Adrenal gland (tissue), 12 donors: ENCODE data around the gene PRH2. TPM values are rescaled to one million over a fixed set of nuclear protein-coding genes. Genes with fewer than 3 reads are reported as not detected.

Experiments
- DNase-seq, 7 donors: peaks; one replicate each; pipeline ENCODE4 v3.0.0-alpha.2; 2019 to 2020
- H3K27ac ChIP-seq, 5 donors: fragments of 200-600 bp; sonication (generic) in 4 of 5; 1 replicate in 3 of 5; 2 replicates in 2 of 5; pipeline versions ENCODE4 v1.5.1 to v1.8.0; 2016 to 2020; ENCODE audit warnings: mild to moderate bottlenecking in 1 of 5
- H3K27me3 ChIP-seq: fragments of 200-600 bp; 2 replicates; pipeline ENCODE4 v1.8.0; 2021
- H3K36me3 ChIP-seq, 2 donors: fragments of 200-600 bp; replicated peaks in 1 of 2; 1 replicate in 1 of 2; 2 replicates in 1 of 2; pipeline versions ENCODE4 v1.5.1 to v1.8.0; 2018 to 2022
- H3K4me1 ChIP-seq, 2 donors: fragments of 200-600 bp; replicated peaks in 1 of 2; 1 replicate in 1 of 2; 2 replicates in 1 of 2; pipeline versions ENCODE4 v1.5.1 to v1.8.0; 2018 to 2021
- H3K4me3 ChIP-seq, 4 donors: fragments of 200-600 bp; sonication (generic) in 3 of 4; one replicate each; pipeline ENCODE4 v1.5.1; 2016 to 2018
- H3K9me3 ChIP-seq, 3 donors: fragments of 200-600 bp; sonication (generic) in 1 of 3; replicated peaks in 1 of 3; 1 replicate in 2 of 3; 2 replicates in 1 of 3; pipeline versions ENCODE4 v1.5.1 to v1.8.0; 2016 to 2021
- CTCF ChIP-seq, 6 experiments: fragments of 450-650 bp in 4 of 6; fragments of 200-600 bp in 2 of 6; sonication (generic) in 1 of 6; IDR thresholded peaks; 1 replicate in 5 of 6; 2 replicates in 1 of 6; pipeline versions ENCODE4 v1.5.1 to v1.8.0; 2016 to 2021; ENCODE audit warnings: antibody characterized with exemption in 6 of 6, mild to moderate bottlenecking in 2 of 6, moderate library complexity in 1 of 6
- POLR2A ChIP-seq, 2 donors: fragments of 450-650 bp; IDR thresholded peaks; one replicate each; pipeline ENCODE4 v1.6.1; 2017; ENCODE audit warnings: antibody characterized with exemption in 2 of 2, mild to moderate bottlenecking in 2 of 2, moderate library complexity in 1 of 2
- WGBS, 4 donors: extraction: QIAGEN DNeasy Blood & Tissue Kit in 2 of 4; methylation state at CpG; one replicate each; pipeline versions ENCODE4 v1.1.5 to v1.1.7; 2013 to 2017; 5-methylcytosine and 5-hydroxymethylcytosine counted together
- intact Hi-C, 2 donors: fragments of 100-400 bp; cut with DNase I; formaldehyde crosslinking; loops; one replicate each; pipeline versions ENCODE4 v1.14.1 to v1.15.0; 2022 to 2023
- polyA plus RNA-seq, 3 donors: library from polyadenylated mRNA; stranded (reverse); fragments of 200-250 nt in 2 of 3; fragments of 350-450 nt in 1 of 3; fragmentation: Illumina TruSeq in 1 of 3; extraction: RNeasy Lipid Tissue Mini Kit (QIAGEN cat#74804) in 1 of 3; gene quantifications; one replicate each; pipeline ENCODE4 v1.2.3, GENCODE V29; 2013 to 2014
- total RNA-seq, 9 donors: library from RNA; depleted of rRNA in 4 of 9; stranded (reverse); fragments of >200 nt in 4 of 9; fragments of 120-200 nt in 1 of 9; fragmentation: NEBNext Ultra II Directional in 1 of 9; extraction: Animal tissue kit (Norgen Biotek cat#: 25700) in 1 of 9; gene quantifications; one replicate each; pipeline versions ENCODE4 v1.1.0 to v1.2.4, GENCODE V29; 2013 to 2023
- donor health status: healthy with polysubstance abuse.
- donor health status: Bipolar disorder and iron deficiency.
- donor health status: DM: yes; HTN: yes; CAD: no.
- donor health status: DM: no; HTN: no; CAD: no.
- donor health status: DM: no; HTN: no; CAD: no.
- donor health status: DM: yes; HTN: yes; CAD: no.

PRH2 gene
- total and polyA plus RNA-seq, 12 donors, result 0.22 to 1.6 (median 1.0) TPM; not detected in 9

GRCh38 chr12:10941369-10941768, 12.3 kb downstream of the PRH2 start:
- H3K27me3 ChIP-seq, result no peaks in the 10 kb centered on the region
- no peak for DNase-seq
- TF ChIP-seq CTCF (IDR thresholded peaks at IDR 0.05), result no peak
- no peak for TF ChIP-seq POLR2A (IDR thresholded peaks at IDR 0.05)
- no peaks in the 10 kb centered on the region for H3K9me3 ChIP-seq
- H3K4me3 ChIP-seq, result no peak overlapping the region
- H3K4me1 ChIP-seq, result no peaks in the 10 kb centered on the region
- H3K27ac ChIP-seq, result no peak overlapping the region
- intact Hi-C loops, result no loop called here
- no peaks in the 10 kb centered on the region for H3K36me3 ChIP-seq

GRCh38 chr12:10941916-10942607, 13.0 kb downstream of the PRH2 start:
- 75 to 89% (median 78%) methylated on average over 3 to 4 of the region's 4 CpGs for WGBS, 4 donors
- no peaks in the 10 kb centered on the region for H3K9me3 ChIP-seq
- no peak for DNase-seq
- no peak for TF ChIP-seq POLR2A (IDR thresholded peaks at IDR 0.05)
- no peak for TF ChIP-seq CTCF (IDR thresholded peaks at IDR 0.05)
- intact Hi-C loops, result no loop called here
- no peaks in the 10 kb centered on the region for H3K27me3 ChIP-seq
- no peak overlapping the region for H3K27ac ChIP-seq
- no peaks in the 10 kb centered on the region for H3K4me1 ChIP-seq
- H3K4me3 ChIP-seq, result no peak overlapping the region
- no peaks in the 10 kb centered on the region for H3K36me3 ChIP-seq

GRCh38 chr12:10943167-10943566, 14.1 kb downstream of the PRH2 start:
- Histone ChIP-seq H3K27ac (no peak overlapping the region), H3K4me1 (no peaks in the 10 kb centered on the region), H3K27me3 (no peaks in the 10 kb centered on the region), H3K36me3 (no peaks in the 10 kb centered on the region), H3K4me3 (no peak overlapping the region), H3K9me3 (no peaks in the 10 kb centered on the region)
- 96 to 97% (median 97%) methylated on average over 2 of the region's 2 CpGs for WGBS, 4 donors
- TF ChIP-seq POLR2A (IDR thresholded peaks at IDR 0.05) (no peak), CTCF (IDR thresholded peaks at IDR 0.05) (no peak)
- no peak for DNase-seq
- intact Hi-C loops, result no loop called here

- Histone ChIP-seq H3K4me1 (no peaks in the 10 kb centered on the region), H3K27ac (no peak overlapping the region), H3K36me3 (no peaks in the 10 kb centered on the region), H3K27me3 (no peaks in the 10 kb centered on the region), H3K4me3 (no peak overlapping the region), H3K9me3 (peaks cover 0 to 7% (median 0%) of the 10 kb centered on the region in 3 donors)
- WGBS, 4 donors, result 76 to 98% (median 96%) methylated on average over 4 of the region's 4 CpGs
- intact Hi-C loops, result no loop called here
- TF ChIP-seq CTCF (IDR thresholded peaks at IDR 0.05), result no peak
- no peak for TF ChIP-seq POLR2A (IDR thresholded peaks at IDR 0.05)
- DNase-seq, result no peak
These were observed 23.6 kb downstream of the PRH2 start for GRCh38 chr12:10952645-10953044.
